ENCODE results near the gene SEPSECS.

SEPSECS gene

DNA sequence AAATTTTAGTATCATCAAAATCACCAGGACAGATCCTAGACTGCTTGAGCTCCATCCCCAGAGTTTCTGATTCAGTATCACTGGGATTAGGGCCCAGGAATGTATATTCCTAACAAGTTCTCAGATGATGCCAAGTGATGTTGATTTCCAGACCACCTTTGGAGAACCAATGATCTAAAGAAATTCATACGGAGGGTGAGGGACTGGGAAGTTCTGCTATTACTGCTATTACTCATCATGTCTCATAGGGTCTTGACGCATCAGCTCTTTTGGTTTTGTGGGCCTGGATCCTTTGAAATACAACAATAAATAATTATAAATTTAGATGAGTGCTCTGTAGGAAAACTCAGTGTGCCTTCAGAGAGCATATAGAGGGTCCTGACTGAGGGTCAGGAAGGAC is 69.7 kb downstream of the SEPSECS start:
- H3K9me2 ChIP-seq (replicated peaks; ENCODE audit: insufficient read depth, low read length) = no peaks in the 10 kb centered on the region
- no peak for TF ChIP-seq EZH2phosphoT487 (conservative IDR thresholded peaks at IDR 0.05; ENCODE audit: low read length)
- TF ChIP-seq, protein P1, sequence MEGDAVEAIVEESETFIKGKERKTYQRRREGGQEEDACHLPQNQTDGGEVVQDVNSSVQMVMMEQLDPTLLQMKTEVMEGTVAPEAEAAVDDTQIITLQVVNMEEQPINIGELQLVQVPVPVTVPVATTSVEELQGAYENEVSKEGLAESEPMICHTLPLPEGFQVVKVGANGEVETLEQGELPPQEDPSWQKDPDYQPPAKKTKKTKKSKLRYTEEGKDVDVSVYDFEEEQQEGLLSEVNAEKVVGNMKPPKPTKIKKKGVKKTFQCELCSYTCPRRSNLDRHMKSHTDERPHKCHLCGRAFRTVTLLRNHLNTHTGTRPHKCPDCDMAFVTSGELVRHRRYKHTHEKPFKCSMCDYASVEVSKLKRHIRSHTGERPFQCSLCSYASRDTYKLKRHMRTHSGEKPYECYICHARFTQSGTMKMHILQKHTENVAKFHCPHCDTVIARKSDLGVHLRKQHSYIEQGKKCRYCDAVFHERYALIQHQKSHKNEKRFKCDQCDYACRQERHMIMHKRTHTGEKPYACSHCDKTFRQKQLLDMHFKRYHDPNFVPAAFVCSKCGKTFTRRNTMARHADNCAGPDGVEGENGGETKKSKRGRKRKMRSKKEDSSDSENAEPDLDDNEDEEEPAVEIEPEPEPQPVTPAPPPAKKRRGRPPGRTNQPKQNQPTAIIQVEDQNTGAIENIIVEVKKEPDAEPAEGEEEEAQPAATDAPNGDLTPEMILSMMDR (IDR thresholded peaks at IDR 0.05; ENCODE audit: insufficient read depth, low read length, poor library complexity, severe bottlenecking) = no peak
- H2AFZ ChIP-seq (ENCODE audit: low read depth, low read length, severe bottlenecking) = no peak overlapping the region
- no peak overlapping the region for H3K4me3 ChIP-seq (ENCODE audit: insufficient read depth, low read length, poor library complexity, severe bottlenecking)
- no peak overlapping the region for H3K4me2 ChIP-seq (ENCODE audit: low read depth, low read length, poor library complexity, severe bottlenecking)
- H4K20me1 ChIP-seq (ENCODE audit: low read depth, low read length) = no peaks in the 10 kb centered on the region
- 0 out of 2 replicates have a peak, but pooled peaks cover 9% of the 10 kb centered on the region for H3K9me3 ChIP-seq (ENCODE audit: insufficient read depth, low read length)
- no peak overlapping the region for H3K27ac ChIP-seq (ENCODE audit: low read depth, low read length)
- no peak overlapping the region for H3K9ac ChIP-seq (ENCODE audit: low read length)
- no peaks in the 10 kb centered on the region for H3K27me3 ChIP-seq (ENCODE audit: low read length)
- H3K36me3 ChIP-seq (ENCODE audit: low read length) = no peaks in the 10 kb centered on the region
- no peaks in the 10 kb centered on the region for H3K79me2 ChIP-seq (ENCODE audit: insufficient read depth, low read length)
- no peaks in the 10 kb centered on the region for H3F3A ChIP-seq (ENCODE audit: insufficient read depth)

DNA sequence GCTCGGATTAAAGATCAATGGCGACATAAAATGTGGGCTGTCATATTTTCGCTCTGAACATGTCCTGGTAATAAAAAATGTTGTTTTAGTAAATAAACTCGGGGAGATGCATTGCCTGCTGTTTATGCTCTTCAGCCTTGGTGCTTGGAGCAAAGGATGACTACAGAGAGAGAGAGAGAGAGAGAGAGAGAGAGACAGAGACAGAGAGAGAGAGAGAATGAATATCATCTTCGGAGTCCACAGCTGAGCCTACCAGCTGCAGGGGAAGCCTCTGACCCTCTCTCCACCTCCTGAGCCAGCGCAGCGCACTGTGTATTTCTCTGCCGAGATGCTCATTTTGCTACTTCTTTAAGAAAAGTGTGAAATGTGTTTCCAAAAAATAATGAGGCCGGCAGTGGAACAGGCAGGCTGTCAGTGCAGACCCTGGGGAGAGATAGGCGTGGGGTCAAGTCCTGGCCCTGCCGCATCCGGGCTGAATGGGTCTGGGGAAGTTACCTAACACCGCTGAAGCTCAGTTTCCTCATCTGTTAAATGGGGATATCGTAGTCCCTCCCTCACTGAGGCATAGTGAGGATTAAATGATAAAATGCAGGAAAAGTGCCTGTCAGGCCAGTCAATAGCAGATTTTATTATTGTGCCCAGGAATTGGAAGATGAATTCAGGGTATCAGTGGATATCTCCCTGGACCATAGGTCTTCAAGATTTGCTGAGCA is 71.0 kb downstream of the SEPSECS start:
- no peak overlapping the region for H3K4me3 ChIP-seq (ENCODE audit: insufficient read depth, low read length, poor library complexity, severe bottlenecking)

DNA sequence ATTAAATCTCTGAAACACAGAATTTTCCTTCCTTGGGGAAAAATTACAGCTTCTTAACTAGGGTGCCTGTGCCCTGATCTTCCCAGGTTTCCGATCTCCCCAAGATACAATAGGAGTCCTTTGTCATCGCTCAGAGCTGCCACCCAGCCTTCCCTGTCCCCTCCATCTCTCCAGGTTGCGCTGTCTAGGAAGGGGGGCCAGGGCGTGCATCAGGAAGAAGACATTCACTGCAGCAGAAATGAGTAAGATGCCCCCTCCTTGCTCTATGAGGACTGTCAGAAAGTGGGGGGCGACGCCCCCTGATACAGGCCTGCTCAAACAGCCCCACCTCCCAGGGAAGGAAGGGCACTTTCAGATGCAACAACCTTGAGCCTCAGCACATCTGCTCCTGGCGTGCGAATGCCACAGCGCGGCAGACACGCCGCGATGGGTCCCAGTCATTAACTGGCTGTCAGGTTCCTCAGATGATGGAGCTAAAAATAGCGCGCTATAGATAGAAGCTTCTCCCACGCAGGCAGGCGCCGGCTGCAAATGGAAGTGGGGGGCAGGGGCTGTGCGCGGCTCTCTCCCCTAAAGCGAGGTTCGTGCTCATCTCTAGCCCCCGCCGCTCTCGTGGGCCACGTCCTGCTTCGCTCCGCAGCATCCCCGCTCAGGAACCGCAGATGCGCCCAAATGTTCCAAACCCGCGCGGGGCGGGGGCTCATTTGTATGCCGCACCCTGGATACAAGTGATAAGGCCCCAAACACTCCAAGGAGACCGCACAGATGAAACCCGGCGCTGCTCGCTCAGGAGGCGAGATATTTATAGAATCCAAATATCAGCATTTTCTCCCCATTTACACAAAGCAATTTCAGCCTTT is 71.9 kb downstream of the SEPSECS start:
- H3K27ac ChIP-seq (ENCODE audit: low read depth, low read length) = no peak overlapping the region
- no peak overlapping the region for H2AFZ ChIP-seq (ENCODE audit: low read depth, low read length, severe bottlenecking)
- no peaks in the 10 kb centered on the region for H3K36me3 ChIP-seq (ENCODE audit: low read length)
- H3K27me3 ChIP-seq (ENCODE audit: low read length) = no peaks in the 10 kb centered on the region
- H3K9ac ChIP-seq (ENCODE audit: low read length) = no peak overlapping the region
- 0 out of 2 replicates have a peak, but pooled peaks cover 5% of the 10 kb centered on the region for H3K9me3 ChIP-seq (ENCODE audit: insufficient read depth, low read length)
- no peak for TF ChIP-seq EZH2phosphoT487 (conservative IDR thresholded peaks at IDR 0.05; ENCODE audit: low read length)
- TF ChIP-seq, protein P1 (IDR thresholded peaks at IDR 0.05; ENCODE audit: insufficient read depth, low read length, poor library complexity, severe bottlenecking) = no peak
- no peaks in the 10 kb centered on the region for H3F3A ChIP-seq (ENCODE audit: insufficient read depth)
- no peaks in the 10 kb centered on the region for H3K9me2 ChIP-seq (replicated peaks; ENCODE audit: insufficient read depth, low read length)
- H3K79me2 ChIP-seq (ENCODE audit: insufficient read depth, low read length) = no peaks in the 10 kb centered on the region
- no peak overlapping the region for H3K4me2 ChIP-seq (ENCODE audit: low read depth, low read length, poor library complexity, severe bottlenecking)
- no peaks in the 10 kb centered on the region for H4K20me1 ChIP-seq (ENCODE audit: low read depth, low read length)
- H3K4me3 ChIP-seq (ENCODE audit: insufficient read depth, low read length, poor library complexity, severe bottlenecking) = no peak overlapping the region

More for the DNA sequence above, 71.0 kb downstream of the SEPSECS start:
- no peak overlapping the region for H3K9ac ChIP-seq (ENCODE audit: low read length)
- H3K9me3 ChIP-seq (ENCODE audit: insufficient read depth, low read length) = 0 out of 2 replicates have a peak, but pooled peaks cover 9% of the 10 kb centered on the region
- no peaks in the 10 kb centered on the region for H3K27me3 ChIP-seq (ENCODE audit: low read length)
- H3K27ac ChIP-seq (ENCODE audit: low read depth, low read length) = no peak overlapping the region
- TF ChIP-seq, protein P1 (IDR thresholded peaks at IDR 0.05; ENCODE audit: insufficient read depth, low read length, poor library complexity, severe bottlenecking) = no peak
- no peak for TF ChIP-seq EZH2phosphoT487 (conservative IDR thresholded peaks at IDR 0.05; ENCODE audit: low read length)
- no peaks in the 10 kb centered on the region for H4K20me1 ChIP-seq (ENCODE audit: low read depth, low read length)
- no peaks in the 10 kb centered on the region for H3K36me3 ChIP-seq (ENCODE audit: low read length)
- H3F3A ChIP-seq (ENCODE audit: insufficient read depth) = no peaks in the 10 kb centered on the region
- H3K79me2 ChIP-seq (ENCODE audit: insufficient read depth, low read length) = no peaks in the 10 kb centered on the region
- no peak overlapping the region for H3K4me2 ChIP-seq (ENCODE audit: low read depth, low read length, poor library complexity, severe bottlenecking)
- no peaks in the 10 kb centered on the region for H3K9me2 ChIP-seq (replicated peaks; ENCODE audit: insufficient read depth, low read length)
- no peak overlapping the region for H2AFZ ChIP-seq (ENCODE audit: low read depth, low read length, severe bottlenecking)
